Measurements from ENCODE around the gene PIP4K2B.

The PIP4K2B gene

DNA sequence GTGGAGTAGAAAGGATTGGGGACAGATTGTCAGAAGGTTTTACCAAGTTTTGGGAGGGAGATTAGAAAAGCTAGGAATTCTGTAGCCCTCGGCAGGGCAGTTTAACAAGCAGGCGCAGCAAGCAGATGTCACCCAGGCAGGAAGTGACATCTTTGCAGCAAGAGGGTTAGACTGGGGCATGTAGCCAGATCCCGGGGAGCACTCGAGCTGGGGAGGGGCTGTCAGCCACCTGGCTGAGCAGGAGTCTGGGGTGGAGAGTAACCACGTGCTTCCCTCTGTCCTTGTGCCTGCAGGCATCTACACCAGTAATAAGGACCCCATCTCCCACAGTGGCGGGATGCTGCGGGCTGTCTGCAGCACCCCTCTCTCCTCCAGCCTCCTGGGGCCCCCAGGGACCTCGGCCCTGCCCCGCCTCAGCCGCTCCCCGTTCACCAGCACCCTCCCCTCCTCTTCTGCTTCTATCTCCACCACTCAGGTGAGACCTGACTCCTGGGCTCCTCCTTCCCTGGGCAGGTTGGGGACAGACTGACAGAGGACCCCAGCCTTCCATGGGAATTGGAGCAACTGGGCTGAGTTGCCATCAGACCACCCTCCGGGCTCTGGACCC, 82.1 kb downstream of the PIP4K2B start:
- Histone ChIP-seq H3K36me3 (ENCODE audit: control insufficient read depth, insufficient read depth, low read length) (peaks cover 7% of the 10 kb centered on the region), H3K27ac (ENCODE audit: insufficient read depth, low read depth, low read length, poor library complexity, severe bottlenecking) (no peak overlapping the region), H3K9me3 (ENCODE audit: control insufficient read depth, low read length) (no peaks in the 10 kb centered on the region), H3K27me3 (ENCODE audit: control insufficient read depth, insufficient read depth, low read length, poor library complexity, severe bottlenecking) (peaks cover 16% of the 10 kb centered on the region), H3K4me1 (ENCODE audit: control insufficient read depth, insufficient read depth, low read length) (no peaks in the 10 kb centered on the region), H3K4me3 (ENCODE audit: insufficient read depth, low read depth, low read length) (no peak overlapping the region)
- 88% methylated on average over 12 of the region's 12 CpGs for WGBS, 2 experiments

DNA sequence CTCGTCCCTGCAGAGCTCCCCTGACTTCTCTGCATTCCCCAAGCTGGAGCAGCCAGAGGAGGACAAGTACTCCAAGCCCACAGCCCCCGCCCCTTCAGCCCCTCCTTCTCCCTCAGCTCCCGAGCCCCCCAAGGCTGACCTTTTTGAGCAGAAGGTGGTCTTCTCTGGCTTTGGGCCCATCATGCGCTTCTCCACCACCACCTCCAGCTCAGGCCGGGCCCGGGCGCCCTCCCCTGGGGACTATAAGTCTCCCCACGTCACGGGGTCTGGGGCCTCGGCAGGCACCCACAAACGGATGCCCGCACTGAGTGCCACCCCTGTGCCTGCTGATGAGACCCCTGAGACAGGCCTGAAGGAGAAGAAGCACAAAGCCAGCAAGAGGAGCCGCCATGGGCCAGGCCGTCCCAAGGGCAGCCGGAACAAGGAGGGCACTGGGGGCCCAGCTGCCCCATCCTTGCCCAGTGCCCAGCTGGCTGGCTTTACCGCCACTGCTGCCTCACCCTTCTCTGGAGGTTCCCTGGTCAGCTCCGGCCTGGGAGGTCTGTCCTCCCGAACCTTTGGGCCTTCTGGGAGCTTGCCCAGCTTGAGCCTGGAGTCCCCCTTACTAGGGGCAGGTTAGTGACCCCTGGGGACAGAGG, 82.9 kb downstream of the PIP4K2B start:
- Histone ChIP-seq H3K4me3 (ENCODE audit: insufficient read depth, low read depth, low read length) (no peak overlapping the region), H3K27ac (ENCODE audit: insufficient read depth, low read depth, low read length, poor library complexity, severe bottlenecking) (no peak overlapping the region), H3K9me3 (ENCODE audit: control insufficient read depth, low read length) (no peaks in the 10 kb centered on the region), H3K27me3 (ENCODE audit: control insufficient read depth, insufficient read depth, low read length, poor library complexity, severe bottlenecking) (peaks cover 16% of the 10 kb centered on the region), H3K36me3 (ENCODE audit: control insufficient read depth, insufficient read depth, low read length) (peaks cover 10% of the 10 kb centered on the region), H3K4me1 (ENCODE audit: control insufficient read depth, insufficient read depth, low read length) (no peaks in the 10 kb centered on the region)
- 89 to 91% methylated on average over 18 of the region's 18 CpGs for WGBS, 2 experiments
